PFSK-1 (cell line): ENCODE measurements around the gene COMMD9.
A peak's percentile ranks its signal among the peaks of the same experiment; 100 is the strongest.

Source experiments
- FOXP2 ChIP-seq: optimal IDR thresholded peaks from 2 replicates; pipeline ENCODE3; 2011; ENCODE audit warnings: borderline replicate concordance, control low read depth, inconsistent platforms; ENCODE audit not compliant: insufficient read depth; ENCODE audit errors: extremely low read length, extremely low read depth
- POLR2AphosphoS5 ChIP-seq: IDR thresholded peaks from 2 replicates; pipeline ENCODE4 v1.6.1; 2012; ENCODE audit warnings: low read depth, mild to moderate bottlenecking, control low read depth, low read length, moderate library complexity
- REST ChIP-seq, 2 experiments: IDR thresholded peaks; 2 replicates each; pipeline versions ENCODE4 v1.6.1 to v1.8.0; 2011 to 2012; ENCODE audit warnings: low read depth in 2 of 2, low read length in 2 of 2, control low read depth in 1 of 2, inconsistent platforms in 1 of 2, mild to moderate bottlenecking in 1 of 2, moderate library complexity in 1 of 2; ENCODE audit not compliant: insufficient read depth in 1 of 2
- SIN3A ChIP-seq: IDR thresholded peaks from 2 replicates; pipeline ENCODE4 v1.6.1; 2012; ENCODE audit warnings: mild to moderate bottlenecking, low read length, moderate library complexity, borderline replicate concordance; ENCODE audit not compliant: insufficient read depth
- TAF1 ChIP-seq: IDR thresholded peaks from 2 replicates; pipeline ENCODE4 v1.6.1; 2012; ENCODE audit warnings: low read length, control low read depth, borderline replicate concordance; ENCODE audit not compliant: insufficient read depth

The COMMD9 gene

GRCh38 chr11:36264973-36265344 is 24.3 kb downstream of the COMMD9 start:
- no peak for TF ChIP-seq REST (IDR thresholded peaks at IDR 0.05; ENCODE audit: insufficient read depth in 1 of 2, low read depth in 2 of 2, low read length in 2 of 2)
- TF ChIP-seq FOXP2 = no peak
- TF ChIP-seq SIN3A = no peak
- TF ChIP-seq TAF1 = no peak
- TF ChIP-seq POLR2AphosphoS5 = no peak

- no peak for TF ChIP-seq POLR2AphosphoS5
- TF ChIP-seq TAF1 = no peak
- no peak for TF ChIP-seq REST (IDR thresholded peaks at IDR 0.05; ENCODE audit: insufficient read depth in 1 of 2, low read depth in 2 of 2, low read length in 2 of 2)
- TF ChIP-seq SIN3A = no peak
- TF ChIP-seq FOXP2 = no peak
These were observed 24.9 kb downstream of the COMMD9 start for GRCh38 chr11:36264011-36264972.

- TF ChIP-seq POLR2AphosphoS5 = no peak
These were observed 28.1 kb downstream of the COMMD9 start for GRCh38 chr11:36261094-36261493.

GRCh38 chr11:36258730-36259360 is 30.4 kb downstream of the COMMD9 start:
- no peak for TF ChIP-seq SIN3A
- TF ChIP-seq FOXP2 = peak; percentile 13

GRCh38 chr11:36257351-36257750 is 31.9 kb downstream of the COMMD9 start:
- TF ChIP-seq POLR2AphosphoS5 = no peak
- TF ChIP-seq SIN3A = no peak
- TF ChIP-seq FOXP2 = no peak
- no peak for TF ChIP-seq REST (IDR thresholded peaks at IDR 0.05; ENCODE audit: insufficient read depth in 1 of 2, low read depth in 2 of 2, low read length in 2 of 2)
- no peak for TF ChIP-seq TAF1

- TF ChIP-seq REST (IDR thresholded peaks at IDR 0.05; ENCODE audit: insufficient read depth in 1 of 2, low read depth in 2 of 2, low read length in 2 of 2) (no peak), POLR2AphosphoS5 (no peak), TAF1 (no peak)
These were observed 34.5 kb downstream of the COMMD9 start for GRCh38 chr11:36254713-36255112.
